GM12878 (cell line): ENCODE data around the gene ASCC3. TPM values are rescaled to one million over a fixed set of nuclear protein-coding genes. Genes with fewer than 3 reads are reported as not detected.

ENCODE experiments used
- ATAC-seq: fragments of 200-7000 bp; cut with Tn5 transposase; 3 replicates; pipeline ENCODE4 v1.9.1; 2020; ENCODE audit warnings: mild to moderate bottlenecking, moderate library complexity
- BruUV-seq: library from RNA; stranded (reverse); fragments of 400-500 nt; replicated peaks from 2 replicates; lab custom pipeline; 2021; lab: Mats Ljungman, UMichigan
- CTCF ChIA-PET: fragments of 300-600 bp; sonication (Branson Sonifier 250); formaldehyde crosslinking; extraction: SDS; loops from one replicate; lab custom pipeline; 2021; ENCODE audit warnings: inconsistent platforms; lab: Yijun Ruan, JAX
- POLR2A ChIA-PET: fragments of 350-600 bp; formaldehyde crosslinking; extraction: SDS; loops from one replicate; lab custom pipeline; 2021; ENCODE audit warnings: inconsistent platforms; lab: Charles Lee
- RAD21 ChIA-PET: fragments of 300-600 bp; sonication (Branson Sonifier 250); formaldehyde crosslinking; loops from one replicate; lab custom pipeline; 2023; ENCODE audit warnings: antibody characterized with exemption; ENCODE audit not compliant: unreplicated experiment; lab: Charles Lee
- SMC1A ChIA-PET: fragments of 300-600 bp; sonication (Branson Sonifier 250); formaldehyde crosslinking; loops from one replicate; lab custom pipeline; 2023; ENCODE audit not compliant: unreplicated experiment, uncharacterized antibody; lab: Charles Lee
- DNase-seq: peaks from one replicate; pipeline ENCODE4 v3.0.0-alpha.2; 2011; ENCODE audit warnings: low read depth, low spot score
- FAIRE-seq: peaks from 3 replicates; lab custom pipeline; 2011; peaks lifted over from hg19 to GRCh38; lab: Jason Lieb, UNC
- H2AFZ ChIP-seq: 2 replicates; pipeline ENCODE4 v1.6.0; 2011; ENCODE audit warnings: low read depth, low read length, control low read depth; ENCODE audit not compliant: control insufficient read depth
- H3K27ac ChIP-seq: 2 replicates; pipeline ENCODE4 v1.5.1; 2011; ENCODE audit warnings: control low read depth; ENCODE audit not compliant: control insufficient read depth, insufficient read depth
- H3K27me3 ChIP-seq, 2 experiments: replicated peaks in 1 of 2; 2 replicates each; pipeline versions ENCODE4 v1.6.0 to v1.6.1; 2011; ENCODE audit warnings: low read length in 1 of 2; ENCODE audit not compliant: control insufficient read depth in 2 of 2, insufficient read depth in 2 of 2
- H3K36me3 ChIP-seq, 2 experiments: 2 replicates each; pipeline ENCODE4 v1.5.1; 2011; ENCODE audit warnings: low read length in 1 of 2; ENCODE audit not compliant: control insufficient read depth in 2 of 2, insufficient read depth in 2 of 2
- H3K4me1 ChIP-seq: 2 replicates; pipeline ENCODE4 v1.6.1; 2011; ENCODE audit warnings: mild to moderate bottlenecking, low read length, moderate library complexity, mixed read lengths; ENCODE audit not compliant: control insufficient read depth, insufficient read depth
- H3K4me2 ChIP-seq: 2 replicates; pipeline ENCODE4 v1.6.0; 2011; ENCODE audit warnings: control low read depth; ENCODE audit not compliant: control insufficient read depth, insufficient read depth
- H3K4me3 ChIP-seq: fragments of 200-600 bp; sonication (generic); 2 replicates; pipeline ENCODE4 v1.5.1; 2016
- H3K79me2 ChIP-seq: 2 replicates; pipeline ENCODE4 v1.6.0; 2011; ENCODE audit warnings: low read length; ENCODE audit not compliant: control insufficient read depth, insufficient read depth
- H3K9ac ChIP-seq: 2 replicates; pipeline ENCODE4 v1.8.0; 2011; ENCODE audit warnings: low read length, control low read depth, mixed read lengths; ENCODE audit not compliant: control insufficient read depth, insufficient read depth
- H3K9me3 ChIP-seq: replicated peaks from 3 replicates; pipeline ENCODE4 v1.5.1; 2011; ENCODE audit warnings: mild to moderate bottlenecking, low read length; ENCODE audit not compliant: control insufficient read depth, insufficient read depth
- H4K20me1 ChIP-seq: 2 replicates; pipeline ENCODE4 v1.6.0; 2011; ENCODE audit not compliant: control insufficient read depth, insufficient read depth
- JUNB ChIP-seq: IDR thresholded peaks from 2 replicates; pipeline ENCODE4 v1.6.1; 2016; ENCODE audit warnings: antibody characterized with exemption, mild to moderate bottlenecking
- YY1 ChIP-seq: IDR thresholded peaks from 2 replicates; pipeline ENCODE4 v1.6.1; 2011; ENCODE audit warnings: low read depth, mild to moderate bottlenecking, low read length
- whole genome bisulfite sequencing: methylation state at CpG from one replicate; pipeline ENCODE4 v1.1.6; 2016; ENCODE audit warnings: low lambda C conversion rate; ENCODE audit not compliant: insufficient replicate concordance, insufficient coverage; ENCODE audit errors: missing lambda C conversion rate; 5-methylcytosine and 5-hydroxymethylcytosine counted together
- in situ Hi-C: fragments of 300-500 bp; cut with MboI; formaldehyde crosslinking; loops from 9 replicates; pipeline ENCODE4 v1.14.3; 2018; ENCODE audit warnings: mixed read lengths
- intact Hi-C: fragments of 100-400 bp; cut with micrococcal nuclease; formaldehyde crosslinking; loops from one replicate; pipeline ENCODE4 v1.14.2; 2022; ENCODE audit not compliant: unreplicated experiment
- polyA plus RNA-seq, 11 experiments: library from polyadenylated mRNA; depleted of rRNA in 4 of 11; unstranded in 6 of 11; stranded (reverse) in 5 of 11; fragments of >200 nt; fragmentation: Nextera tagmentation in 4 of 11; fragmentation: Illumina TruSeq in 1 of 11; extraction: Ambion mirVana in 4 of 11; extraction: Trizol in 1 of 11; gene quantifications; 1 replicate in 1 of 11; 2 replicates in 10 of 11; pipeline versions ENCODE4 v1.2.1 to v1.2.3, GENCODE V29; 2011 to 2016; ENCODE audit warnings: inconsistent platforms in 2 of 11, missing spikeins in 2 of 11, low read depth in 1 of 11
- total RNA-seq, 4 experiments: library from RNA; depleted of rRNA in 3 of 4; stranded (reverse); fragments of >200 nt in 3 of 4; fragmentation: Illumina TruSeq in 1 of 4; extraction: Trizol in 1 of 4; gene quantifications; 2 replicates each; pipeline versions ENCODE4 v1.2.1 to v1.2.3, GENCODE V29; 2013 to 2021
- TF ChIP-seq, protein P1 (sequence below): IDR thresholded peaks from 2 replicates; pipeline ENCODE4 v1.6.1; 2011; ENCODE audit warnings: low read depth, low read length, improper control_type of control experiment, borderline replicate concordance

Gene ASCC3
- total and polyA plus RNA-seq, 10 of the 15 experiments (the other 5 are each of a cell fraction or from before 2014, with no cell fraction given): 19.9 to 76.2 (median 55.9) TPM

DNA sequence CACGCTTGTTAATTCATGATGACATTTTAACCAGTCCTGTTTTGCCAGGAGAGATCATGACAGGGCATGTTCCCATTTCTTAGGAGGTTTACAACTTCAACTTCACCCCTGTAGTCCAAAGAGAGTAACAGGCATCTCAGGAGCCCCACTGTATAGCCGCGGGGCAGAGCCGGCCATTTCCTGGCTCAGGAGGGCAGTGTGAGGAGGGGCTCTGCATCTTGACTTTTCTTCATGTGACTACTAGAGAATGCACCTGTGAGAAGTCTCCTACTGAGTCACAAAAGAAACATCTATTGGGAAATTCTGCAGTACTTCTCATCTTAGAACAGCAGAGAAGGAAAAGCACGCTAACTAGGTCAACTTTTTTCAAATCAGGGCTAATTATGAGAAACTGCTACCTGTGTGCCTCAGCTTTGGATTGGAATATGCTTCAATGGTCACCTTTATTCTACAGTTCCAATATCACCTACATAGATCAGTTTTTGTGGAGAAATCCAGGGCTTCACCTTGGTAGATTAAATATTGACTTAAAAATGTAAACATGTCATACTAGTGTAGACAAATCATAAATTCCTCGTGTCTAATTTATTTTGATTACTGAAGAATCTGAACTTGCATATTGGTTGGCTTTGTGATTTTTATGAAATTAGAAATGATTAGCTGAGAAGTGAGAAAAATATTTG, 387.8 kb downstream of the ASCC3 start:
- peak; percentile 32; the same call in 1 of the 3 replicates for ATAC-seq
- H2AFZ ChIP-seq: no peak overlapping the region; the same call in 1 of the 2 replicates
- no peak overlapping the region for H3K4me3 ChIP-seq
- intact Hi-C loops (no loop called here), in situ Hi-C loops (no loop called here)
- POLR2A ChIA-PET: no interaction called here
- no peak overlapping the region for H3K4me2 ChIP-seq
- H4K20me1 ChIP-seq: no peaks in the 10 kb centered on the region
- no peaks in the 10 kb centered on the region for H3K36me3 ChIP-seq
- BruUV-seq: no TSS peak
- no peaks in the 10 kb centered on the region for H3K79me2 ChIP-seq
- H3K27me3 ChIP-seq: no peaks in the 10 kb centered on the region; a peak in 1 of 4 replicates
- H3K9me3 ChIP-seq: no peaks in the 10 kb centered on the region
- CTCF ChIA-PET: interaction anchor here (0.8 to 1.7 kb wide), 4 partner anchors 9 to 386 kb away, joined by 3 to 5 read pairs (median 4); no protein-coding TSS in a partner anchor
- SMC1A ChIA-PET: interaction anchor here (0.7 to 3.0 kb wide), 5 partner anchors 10 to 492 kb away, joined by 3 to 11 read pairs (median 4); no protein-coding TSS in a partner anchor
- H3K27ac ChIP-seq: no peak overlapping the region
- DNase-seq: no peak
- TF ChIP-seq JUNB (no peak), YY1 (0 out of 2 replicates have a peak, but pooled peaks have one; percentile 11)
- TF ChIP-seq, protein P1, sequence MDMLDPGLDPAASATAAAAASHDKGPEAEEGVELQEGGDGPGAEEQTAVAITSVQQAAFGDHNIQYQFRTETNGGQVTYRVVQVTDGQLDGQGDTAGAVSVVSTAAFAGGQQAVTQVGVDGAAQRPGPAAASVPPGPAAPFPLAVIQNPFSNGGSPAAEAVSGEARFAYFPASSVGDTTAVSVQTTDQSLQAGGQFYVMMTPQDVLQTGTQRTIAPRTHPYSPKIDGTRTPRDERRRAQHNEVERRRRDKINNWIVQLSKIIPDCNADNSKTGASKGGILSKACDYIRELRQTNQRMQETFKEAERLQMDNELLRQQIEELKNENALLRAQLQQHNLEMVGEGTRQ: no peak
- TF ChIP-seq, all 136 proteins: peak for 1
- RAD21 ChIA-PET: no interaction called here
- WGBS: 76% methylated on average over 6 of the region's 6 CpGs
- no peaks in the 10 kb centered on the region for H3K4me1 ChIP-seq
- FAIRE-seq: no peak
- no peak overlapping the region for H3K9ac ChIP-seq
